KMS-11 (cell line): Measurements from ENCODE around the gene MAGI2.

Experiments used
- H2AFZ ChIP-seq: fragments of 200-600 bp; sonication (generic); 2 replicates; pipeline ENCODE4 v1.6.1; 2016; ENCODE audit warnings: antibody characterized with exemption, mixed run types, low read depth
- H3K27ac ChIP-seq: fragments of 200-600 bp; sonication (generic); 2 replicates; pipeline ENCODE4 v1.6.1; 2016; ENCODE audit warnings: mild to moderate bottlenecking, mixed run types
- H3K27me3 ChIP-seq: fragments of 200-600 bp; sonication (generic); 2 replicates; pipeline ENCODE4 v1.6.1; 2017; ENCODE audit warnings: mild to moderate bottlenecking, low read depth, mixed run types, moderate library complexity; ENCODE audit not compliant: insufficient read depth
- H3K36me3 ChIP-seq: fragments of 200-600 bp; sonication (generic); 2 replicates; pipeline ENCODE4 v1.6.1; 2017; ENCODE audit warnings: mild to moderate bottlenecking, mixed run types; ENCODE audit not compliant: insufficient read depth
- H3K4me1 ChIP-seq: fragments of 200-600 bp; sonication (generic); 2 replicates; pipeline ENCODE4 v1.6.1; 2016; ENCODE audit warnings: mild to moderate bottlenecking, low read depth, mixed run types; ENCODE audit not compliant: poor library complexity, severe bottlenecking
- H3K4me2 ChIP-seq: fragments of 200-600 bp; sonication (generic); 2 replicates; pipeline ENCODE4 v1.7.0; 2016; ENCODE audit warnings: mild to moderate bottlenecking, mixed run types
- H3K4me3 ChIP-seq: fragments of 200-600 bp; sonication (generic); IDR thresholded peaks from 2 replicates; pipeline ENCODE4 v1.6.1; 2017; ENCODE audit warnings: low read depth, low read length, mixed read lengths; ENCODE audit not compliant: insufficient read depth
- H3K79me2 ChIP-seq: fragments of 200-600 bp; sonication (generic); 2 replicates; pipeline ENCODE4 v1.6.1; 2016; ENCODE audit warnings: low read depth, mixed run types; ENCODE audit not compliant: insufficient read depth
- H3K9ac ChIP-seq: fragments of 200-600 bp; sonication (generic); 2 replicates; pipeline ENCODE4 v1.6.1; 2016; ENCODE audit warnings: mild to moderate bottlenecking, mixed run types
- H4K20me1 ChIP-seq: fragments of 200-600 bp; sonication (generic); 2 replicates; pipeline ENCODE4 v1.6.1; 2016; ENCODE audit warnings: mild to moderate bottlenecking, mixed run types; ENCODE audit not compliant: insufficient read depth
- TF ChIP-seq, protein P1 (sequence below): fragments of 200-600 bp; sonication (generic); conservative IDR thresholded peaks from 2 replicates; pipeline ENCODE4 v1.6.1; 2017; ENCODE audit warnings: low read depth, mild to moderate bottlenecking, antibody characterized with exemption, low read length, moderate library complexity, mixed read lengths

Gene MAGI2

DNA sequence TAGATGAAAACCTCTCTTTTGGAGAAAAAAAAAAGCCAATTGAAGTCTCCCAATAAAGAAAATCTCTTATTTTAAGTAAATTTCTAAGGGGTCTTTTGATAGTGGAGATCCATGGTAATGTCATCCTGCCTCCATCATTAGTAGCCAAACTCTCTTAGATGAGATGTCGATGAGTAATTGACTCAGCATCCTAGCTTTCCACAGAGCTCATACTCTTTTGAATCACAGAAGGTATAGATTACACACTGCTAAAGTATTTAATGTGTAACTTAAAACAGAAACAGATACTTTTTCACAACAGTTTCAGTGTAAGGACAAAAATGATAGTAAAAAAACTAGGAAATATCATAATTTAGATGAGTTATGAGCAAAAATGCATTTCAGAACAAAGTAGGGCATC is 19.4 kb downstream of the MAGI2 start:
- no peaks in the 10 kb centered on the region for H4K20me1 ChIP-seq
- no peak overlapping the region for H3K9ac ChIP-seq
- no peak overlapping the region for H3K4me3 ChIP-seq
- H3K4me2 ChIP-seq, result no peak overlapping the region
- H3K36me3 ChIP-seq, result no peaks in the 10 kb centered on the region
- H3K27me3 ChIP-seq, result no peaks in the 10 kb centered on the region
- H2AFZ ChIP-seq, result no peak overlapping the region
- H3K27ac ChIP-seq, result no peak overlapping the region
- H3K4me1 ChIP-seq, result no peaks in the 10 kb centered on the region
- TF ChIP-seq, protein P1, sequence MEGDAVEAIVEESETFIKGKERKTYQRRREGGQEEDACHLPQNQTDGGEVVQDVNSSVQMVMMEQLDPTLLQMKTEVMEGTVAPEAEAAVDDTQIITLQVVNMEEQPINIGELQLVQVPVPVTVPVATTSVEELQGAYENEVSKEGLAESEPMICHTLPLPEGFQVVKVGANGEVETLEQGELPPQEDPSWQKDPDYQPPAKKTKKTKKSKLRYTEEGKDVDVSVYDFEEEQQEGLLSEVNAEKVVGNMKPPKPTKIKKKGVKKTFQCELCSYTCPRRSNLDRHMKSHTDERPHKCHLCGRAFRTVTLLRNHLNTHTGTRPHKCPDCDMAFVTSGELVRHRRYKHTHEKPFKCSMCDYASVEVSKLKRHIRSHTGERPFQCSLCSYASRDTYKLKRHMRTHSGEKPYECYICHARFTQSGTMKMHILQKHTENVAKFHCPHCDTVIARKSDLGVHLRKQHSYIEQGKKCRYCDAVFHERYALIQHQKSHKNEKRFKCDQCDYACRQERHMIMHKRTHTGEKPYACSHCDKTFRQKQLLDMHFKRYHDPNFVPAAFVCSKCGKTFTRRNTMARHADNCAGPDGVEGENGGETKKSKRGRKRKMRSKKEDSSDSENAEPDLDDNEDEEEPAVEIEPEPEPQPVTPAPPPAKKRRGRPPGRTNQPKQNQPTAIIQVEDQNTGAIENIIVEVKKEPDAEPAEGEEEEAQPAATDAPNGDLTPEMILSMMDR, result no peak
- H3K79me2 ChIP-seq, result no peaks in the 10 kb centered on the region

DNA sequence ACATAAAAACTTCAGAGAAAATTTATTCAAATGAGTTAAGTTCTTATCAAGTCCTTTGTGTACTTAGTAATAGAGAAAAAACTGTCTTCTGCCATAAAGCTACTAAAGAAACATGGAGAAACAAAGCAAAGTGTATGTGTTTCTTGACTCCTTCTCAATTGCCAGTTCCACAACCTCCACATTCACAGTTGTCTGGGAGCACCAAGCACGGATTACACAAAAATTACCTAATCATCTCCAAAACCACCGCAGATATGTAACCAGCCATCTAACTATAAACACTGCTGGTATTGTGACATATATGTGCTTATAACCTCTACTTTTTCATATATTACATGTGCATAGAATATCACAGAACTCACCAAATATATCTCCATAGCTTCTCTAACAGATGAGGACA is 23.1 kb downstream of the MAGI2 start:
- Histone ChIP-seq H4K20me1 (no peaks in the 10 kb centered on the region), H3K27ac (no peak overlapping the region), H3K4me1 (no peaks in the 10 kb centered on the region), H3K9ac (no peak overlapping the region), H3K27me3 (no peaks in the 10 kb centered on the region), H3K36me3 (no peaks in the 10 kb centered on the region), H3K4me3 (no peak overlapping the region), H3K4me2 (no peak overlapping the region), H2AFZ (no peak overlapping the region), H3K79me2 (no peaks in the 10 kb centered on the region)
- TF ChIP-seq, protein P1, result no peak

DNA sequence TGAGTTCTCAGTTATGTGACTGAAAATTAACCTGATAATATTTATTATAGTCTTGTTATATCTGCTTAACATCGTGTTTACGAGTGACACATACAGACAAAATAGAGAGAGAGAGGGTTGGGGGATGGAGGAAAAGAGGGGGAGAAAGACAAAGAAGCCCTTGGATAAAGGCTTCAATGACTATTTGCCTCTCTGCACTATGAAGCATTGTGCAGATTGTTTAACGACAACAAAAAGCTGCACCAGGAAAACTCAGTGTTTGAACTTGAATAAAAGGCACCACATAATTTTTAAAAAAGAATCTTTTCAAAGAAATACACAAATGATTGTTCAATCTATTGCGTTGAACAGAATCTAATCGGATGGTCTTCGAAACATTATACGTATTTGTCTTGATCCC is 27.8 kb downstream of the MAGI2 start:
- Histone ChIP-seq H3K4me3 (no peak overlapping the region), H3K27ac (no peak overlapping the region), H3K79me2 (no peaks in the 10 kb centered on the region), H3K4me2 (no peak overlapping the region), H3K36me3 (no peaks in the 10 kb centered on the region), H2AFZ (no peak overlapping the region), H3K27me3 (no peaks in the 10 kb centered on the region), H3K9ac (no peak overlapping the region), H3K4me1 (peaks cover 5% of the 10 kb centered on the region), H4K20me1 (no peaks in the 10 kb centered on the region)
- TF ChIP-seq, protein P1, result no peak

DNA sequence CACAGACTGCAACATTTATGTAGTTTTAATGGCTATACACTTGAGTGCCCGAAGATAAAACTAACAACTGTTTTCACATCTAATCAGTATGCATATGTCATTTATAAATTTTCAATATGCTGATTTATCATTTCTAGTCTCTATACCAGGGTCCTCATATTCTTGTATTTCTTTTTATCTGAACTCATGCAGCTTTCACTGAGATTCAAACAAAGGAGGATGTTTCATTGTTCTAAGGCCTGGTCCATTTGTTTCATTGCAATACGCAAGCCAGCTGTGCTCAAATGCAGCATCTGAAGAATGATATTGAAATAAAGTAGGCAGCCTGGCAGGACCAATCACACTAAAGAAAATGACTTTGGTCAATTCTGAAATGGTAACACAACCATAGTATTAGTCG is 31.7 kb downstream of the MAGI2 start:
- H3K27me3 ChIP-seq, result no peaks in the 10 kb centered on the region
- no peaks in the 10 kb centered on the region for H3K79me2 ChIP-seq
- H4K20me1 ChIP-seq, result no peaks in the 10 kb centered on the region
- H3K27ac ChIP-seq, result no peak overlapping the region
- peaks cover 25% of the 10 kb centered on the region for H3K4me1 ChIP-seq
- H3K9ac ChIP-seq, result no peak overlapping the region
- H2AFZ ChIP-seq, result no peak overlapping the region
- TF ChIP-seq, protein P1, result no peak
- H3K4me2 ChIP-seq, result no peak overlapping the region
- H3K4me3 ChIP-seq, result no peak overlapping the region
- no peaks in the 10 kb centered on the region for H3K36me3 ChIP-seq
